ENCODE results near the gene LTN1. TPM values are rescaled to one million over a fixed set of nuclear protein-coding genes. Genes with fewer than 3 reads are reported as not detected.

The LTN1 gene
- polyA plus RNA-seq, 1 of the 3 experiments (the other 2 are of a cell fraction): 3.2 TPM

DNA sequence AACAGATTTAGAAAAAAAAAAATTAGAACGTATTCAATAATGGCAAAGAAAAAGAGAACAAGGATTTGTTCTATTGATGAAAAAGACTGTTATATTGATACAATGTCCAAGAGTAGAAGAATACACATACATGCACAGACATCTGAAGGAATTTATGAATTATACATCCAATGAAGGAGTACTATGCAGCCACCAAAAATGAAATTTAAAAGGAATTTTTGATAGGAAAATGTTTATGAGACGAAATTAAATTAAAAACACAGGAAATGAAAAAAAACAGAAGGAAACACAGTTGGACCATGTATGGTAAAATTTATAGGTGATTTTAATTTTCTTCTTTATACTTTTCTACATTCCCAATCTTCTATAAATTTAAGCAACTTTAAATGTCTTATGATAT lies 110.3 kb downstream of the LTN1 start:
- no peak overlapping the region for H3K4me2 ChIP-seq
- DNase-seq: no peak
- H3K27ac ChIP-seq (ENCODE audit: low read depth in 2 of 2, low read length in 1 of 2): no peak overlapping the region
- ChIA-PET CTCF (no interaction called here), POLR2A (no interaction called here)
- 49% methylated on average over 2 of the region's 2 CpGs for WGBS (ENCODE audit: low lambda C conversion rate)
- no peak overlapping the region for H3K9ac ChIP-seq
- H3F3A ChIP-seq (replicated peaks; ENCODE audit: insufficient read depth): peaks cover 4% of the 10 kb centered on the region
- TF ChIP-seq, protein P1, sequence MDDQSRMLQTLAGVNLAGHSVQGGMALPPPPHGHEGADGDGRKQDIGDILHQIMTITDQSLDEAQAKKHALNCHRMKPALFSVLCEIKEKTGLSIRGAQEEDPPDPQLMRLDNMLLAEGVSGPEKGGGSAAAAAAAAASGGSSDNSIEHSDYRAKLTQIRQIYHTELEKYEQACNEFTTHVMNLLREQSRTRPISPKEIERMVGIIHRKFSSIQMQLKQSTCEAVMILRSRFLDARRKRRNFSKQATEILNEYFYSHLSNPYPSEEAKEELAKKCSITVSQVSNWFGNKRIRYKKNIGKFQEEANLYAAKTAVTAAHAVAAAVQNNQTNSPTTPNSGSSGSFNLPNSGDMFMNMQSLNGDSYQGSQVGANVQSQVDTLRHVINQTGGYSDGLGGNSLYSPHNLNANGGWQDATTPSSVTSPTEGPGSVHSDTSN (IDR thresholded peaks at IDR 0.05): no peak
- TF ChIP-seq USF1 (IDR thresholded peaks at IDR 0.05; ENCODE audit: borderline replicate concordance, low read depth) (no peak), CHD2 (IDR thresholded peaks at IDR 0.05; ENCODE audit: low read length, partially characterized antibody) (no peak), TAF1 (IDR thresholded peaks at IDR 0.05; ENCODE audit: borderline replicate concordance, low read depth, low read length) (no peak), ELF1 (IDR thresholded peaks at IDR 0.05) (no peak), MXI1 (IDR thresholded peaks at IDR 0.05; ENCODE audit: low read depth, low read length) (no peak)
- H3K36me3 ChIP-seq (replicated peaks in 1 of 2; ENCODE audit: control insufficient read depth in 1 of 2, insufficient read depth in 2 of 2, low read length in 1 of 2): peaks cover 35 to 46% of the 10 kb centered on the region in 2 experiments
- H3K4me3 ChIP-seq (ENCODE audit: low read depth in 2 of 2, low read length in 1 of 2): no peak overlapping the region
- no peaks in the 10 kb centered on the region for H3K9me3 ChIP-seq
- no peaks in the 10 kb centered on the region for H3K9me2 ChIP-seq
- H2AFZ ChIP-seq (ENCODE audit: low read depth): no peak overlapping the region
- H3K27me3 ChIP-seq (ENCODE audit: insufficient read depth): no peaks in the 10 kb centered on the region
- peaks cover 2 to 4% of the 10 kb centered on the region in 2 experiments; a peak in 2 of 4 replicates for H3K4me1 ChIP-seq (ENCODE audit: control insufficient read depth in 1 of 2, insufficient read depth in 2 of 2, low read depth in 1 of 2, low read length in 1 of 2)
- peaks cover 10% of the 10 kb centered on the region for H3K79me2 ChIP-seq (ENCODE audit: insufficient read depth)
- no peaks in the 10 kb centered on the region for H4K20me1 ChIP-seq (ENCODE audit: insufficient read depth)

Other genes with a start within 250 kb of the LTN1 start
- 20.8 and 27.7 TPM in 2 replicates for gene RWDD2B, start 26.5 kb upstream of the LTN1 start, polyA plus RNA-seq (2012; rRNA removed)
- gene USP16, start 31.8 kb upstream of the LTN1 start, polyA plus RNA-seq (2012; rRNA removed): 9.2 and 12.2 TPM in 2 replicates
- gene CCT8, start 80.8 kb upstream of the LTN1 start, polyA plus RNA-seq (2012; rRNA removed): 102 and 105 TPM in 2 replicates
- gene MAP3K7CL, start 137.8 kb upstream of the LTN1 start, polyA plus RNA-seq (2012; rRNA removed): 2.3 and 5.2 TPM in 2 replicates

All from SK-N-SH (cell line).